Activated CD4-positive, CD25-positive, alpha-beta regulatory T cell treated with anti-CD3 and anti-CD28 coated beads, Interleukin-2, amount 50 U/mL, for 24 hours (primary cell): ENCODE measurements around the gene NFIB.

Source experiments
- ATAC-seq, 2 donors: fragments of 150-1000 bp; cut with Tn5 transposase; one replicate each; pipeline ENCODE4 v1.10.0; 2021; ENCODE audit warnings: mild to moderate bottlenecking in 1 of 2, moderate library complexity in 1 of 2

Gene NFIB

GRCh38 chr9:14096258-14096922 is 217.6 kb downstream of the NFIB start:
- ATAC-seq = no peak

- no peak for ATAC-seq
Observed at GRCh38 chr9:14095277-14095676, 218.7 kb downstream of the NFIB start.

DNA sequence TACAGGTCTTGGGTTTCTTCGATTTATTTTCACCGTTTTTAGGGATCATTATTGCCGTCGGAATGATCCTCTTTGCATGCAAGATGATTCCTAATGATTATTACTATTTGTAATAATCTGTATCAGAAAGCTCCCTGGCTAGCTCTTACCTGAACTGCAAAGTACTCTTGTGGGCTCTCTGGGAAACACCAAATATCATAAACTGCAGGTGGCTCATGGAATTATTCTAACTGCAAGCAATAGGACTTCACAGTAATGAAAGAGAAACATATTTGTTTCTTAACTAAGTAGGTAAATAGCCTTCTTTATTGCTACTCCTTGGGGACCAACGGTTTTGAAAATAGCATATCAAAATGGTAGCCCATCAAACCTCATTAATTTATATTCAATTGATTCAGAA is 219.4 kb downstream of the NFIB start:
- no peak for ATAC-seq

GRCh38 chr9:14092344-14092743 is 221.6 kb downstream of the NFIB start:
- no peak for ATAC-seq

DNA sequence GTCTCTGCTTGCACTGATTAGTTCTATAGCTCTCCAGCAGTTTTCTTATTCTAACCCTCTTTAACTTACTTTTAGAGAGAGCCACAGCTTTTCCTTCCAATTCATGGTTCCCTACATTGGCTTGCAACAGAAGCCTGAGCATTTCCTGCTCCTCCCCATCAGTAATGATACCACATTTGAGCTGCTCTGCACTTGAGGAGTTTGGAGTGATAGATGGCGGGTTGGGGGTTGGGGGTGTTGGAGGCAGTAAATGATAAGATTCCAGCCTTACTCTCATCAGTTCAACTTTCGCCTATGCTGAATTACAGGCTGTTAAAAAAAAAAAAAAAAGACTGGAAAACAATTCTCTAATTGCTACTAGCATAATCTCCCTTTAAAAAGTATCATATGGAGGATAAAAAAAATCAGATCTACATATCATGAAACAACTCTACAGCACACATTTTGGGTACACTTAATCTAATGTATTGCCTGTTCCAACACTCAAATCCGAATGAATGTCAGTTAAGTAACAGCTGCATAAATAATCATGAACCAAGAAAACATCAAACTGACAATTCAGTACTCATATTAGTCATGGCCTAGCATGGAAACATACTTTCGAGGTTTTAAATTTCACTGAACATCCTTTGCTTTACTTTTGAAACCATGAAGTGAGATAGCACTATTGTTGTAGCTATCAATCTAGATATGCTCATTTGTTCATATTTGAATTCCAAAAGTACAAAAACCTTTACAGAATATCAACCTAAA is 224.7 kb downstream of the NFIB start:
- ATAC-seq = no peak

DNA sequence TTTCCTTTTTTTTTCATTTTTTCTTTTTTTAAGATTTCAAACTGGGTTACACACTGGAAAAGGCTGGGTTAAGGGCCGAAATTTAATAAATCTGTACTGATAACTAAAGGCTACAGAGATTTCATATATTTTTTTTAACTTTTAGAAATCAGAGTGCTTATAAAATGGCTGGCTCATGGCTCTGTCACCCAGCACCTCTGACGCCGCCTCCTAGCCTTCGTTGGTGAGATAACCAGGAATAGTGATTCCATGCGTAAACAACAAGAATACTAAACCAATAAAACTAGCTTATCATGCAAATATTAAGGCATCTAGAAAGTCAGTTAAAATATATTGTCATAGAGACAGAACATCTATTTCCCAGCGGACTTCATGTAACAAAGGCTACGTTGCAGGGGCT is 226.4 kb downstream of the NFIB start:
- no peak for ATAC-seq

GRCh38 chr9:14086495-14086894 is 227.4 kb downstream of the NFIB start:
- no peak for ATAC-seq

DNA sequence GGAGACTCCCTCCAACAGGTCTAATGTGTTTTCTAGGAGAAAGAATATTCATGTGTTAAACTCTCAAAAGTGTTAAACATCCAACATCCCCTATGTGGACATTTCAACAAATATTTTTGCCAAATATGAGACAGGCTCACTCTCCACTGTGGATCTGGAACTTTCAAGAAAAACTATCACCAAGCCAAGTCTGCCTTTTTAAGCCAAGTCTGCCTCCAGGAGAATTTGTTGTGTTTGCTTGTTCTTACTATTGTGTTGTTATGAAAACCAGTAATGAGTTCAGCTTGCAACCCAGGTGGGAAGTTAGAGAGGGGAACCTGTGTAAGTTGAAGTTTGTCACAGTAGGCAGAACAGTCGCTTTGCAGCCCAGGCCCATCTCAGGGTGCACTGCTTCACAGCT is 228.1 kb downstream of the NFIB start:
- ATAC-seq = no peak

DNA sequence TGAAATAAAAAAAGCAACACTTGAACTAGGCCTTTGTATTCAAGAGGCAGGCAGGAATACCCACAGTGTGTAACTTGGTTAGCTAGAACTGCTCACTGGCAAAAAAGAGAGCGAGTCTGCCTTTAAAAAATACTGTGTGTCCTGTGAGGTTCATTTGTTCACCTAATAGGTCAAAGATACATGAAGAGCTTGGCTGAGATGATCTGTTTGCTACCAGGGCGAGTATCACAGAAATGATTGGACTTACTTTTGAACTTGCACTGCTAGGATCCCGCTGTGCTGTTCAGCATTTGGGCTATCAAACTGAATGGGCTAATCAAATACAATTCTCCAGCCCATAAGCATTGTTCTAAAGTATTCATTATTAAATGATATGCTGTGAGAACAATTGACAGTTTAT is 229.1 kb downstream of the NFIB start:
- ATAC-seq = no peak

- ATAC-seq = no peak
Observed at GRCh38 chr9:14083366-14083765, 230.6 kb downstream of the NFIB start.

GRCh38 chr9:14082732-14083131 is 231.2 kb downstream of the NFIB start:
- ATAC-seq = no peak

DNA sequence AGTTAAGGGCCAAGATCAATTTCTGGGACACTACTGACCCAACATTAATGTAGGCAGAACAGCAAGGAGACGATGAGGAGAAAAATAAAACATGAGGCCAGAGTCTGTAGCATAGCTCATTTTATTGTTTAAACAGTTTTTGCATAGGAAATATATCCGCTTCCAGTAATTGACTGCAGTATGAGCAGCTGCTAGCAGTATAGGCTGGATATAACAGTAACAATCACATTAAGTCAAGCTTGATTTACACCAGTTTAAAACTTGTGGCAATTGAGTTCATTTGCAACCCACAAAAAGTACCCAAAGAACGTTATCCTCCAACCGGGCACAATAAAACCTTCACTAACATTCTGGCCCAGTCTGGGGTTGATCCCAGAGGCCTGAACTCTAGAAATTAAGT is 232.2 kb downstream of the NFIB start:
- ATAC-seq = no peak

DNA sequence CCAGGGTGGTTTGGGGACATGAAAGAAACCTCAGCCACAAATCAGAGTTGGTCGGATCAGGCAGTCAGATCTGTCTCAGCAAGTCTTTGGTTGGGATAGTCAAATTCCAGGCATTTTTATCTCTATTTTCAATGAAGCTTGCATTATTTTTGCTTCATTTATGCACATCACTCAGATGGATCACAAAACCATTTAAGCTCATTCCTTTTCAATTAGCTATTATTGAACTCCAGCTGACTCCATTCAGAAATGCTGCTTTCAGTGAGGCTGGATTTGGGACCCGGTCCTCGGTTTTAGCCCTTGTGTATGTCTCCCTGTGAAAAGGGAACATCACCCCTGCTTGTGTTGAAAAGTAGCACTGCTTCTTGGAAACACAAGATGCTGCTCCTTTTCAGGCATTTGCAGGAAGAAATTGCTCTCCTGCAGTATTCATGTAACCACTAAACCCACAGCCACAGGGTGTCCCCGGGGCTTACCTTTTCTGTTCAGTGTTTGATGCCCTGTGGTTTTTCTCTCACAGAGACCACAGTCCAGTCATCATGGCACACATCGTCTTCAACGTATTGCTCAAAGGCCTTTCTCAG is 232.9 kb downstream of the NFIB start:
- no peak for ATAC-seq

- ATAC-seq = no peak
Observed at GRCh38 chr9:14079440-14079839, 234.5 kb downstream of the NFIB start.

DNA sequence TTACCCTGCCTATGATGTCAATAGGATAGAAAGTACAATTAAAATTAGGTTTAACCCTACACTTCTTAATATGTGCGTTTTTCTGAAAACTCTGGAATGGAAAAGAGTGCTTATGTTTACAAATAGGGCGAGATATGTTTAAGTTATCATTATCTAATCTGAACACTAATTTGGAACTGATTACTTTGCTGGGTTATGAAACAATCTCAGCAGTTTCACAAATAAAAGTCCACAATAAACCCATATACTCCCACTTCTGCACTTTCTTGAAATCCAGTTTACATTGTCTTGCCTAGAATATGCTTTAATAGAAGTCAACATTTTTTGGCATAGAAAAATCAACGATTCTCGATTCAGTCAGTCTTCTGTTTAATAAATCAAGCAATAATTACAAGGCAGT is 236.3 kb downstream of the NFIB start:
- no peak for ATAC-seq

DNA sequence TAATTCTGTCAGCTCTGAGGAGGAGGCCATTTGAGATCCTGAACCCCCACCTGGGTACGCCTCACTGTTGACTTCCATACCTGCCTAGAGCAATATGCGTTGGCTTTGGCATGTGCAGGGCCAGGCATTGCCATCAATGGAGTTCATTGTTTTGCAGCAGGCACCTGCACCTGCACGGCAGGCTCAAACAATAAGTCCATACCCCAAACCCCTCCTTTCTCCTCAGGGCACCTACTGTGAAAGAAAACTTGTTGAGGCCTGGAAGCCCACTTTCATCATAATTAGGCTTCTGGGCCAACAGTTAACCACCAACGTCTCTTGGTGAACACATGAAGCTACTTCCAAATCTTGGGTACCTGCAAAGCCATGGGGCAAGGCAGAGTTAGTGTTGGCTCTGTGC is 238.7 kb downstream of the NFIB start:
- no peak for ATAC-seq

- no peak for ATAC-seq
Observed at GRCh38 chr9:14072850-14073249, 241.1 kb downstream of the NFIB start.

DNA sequence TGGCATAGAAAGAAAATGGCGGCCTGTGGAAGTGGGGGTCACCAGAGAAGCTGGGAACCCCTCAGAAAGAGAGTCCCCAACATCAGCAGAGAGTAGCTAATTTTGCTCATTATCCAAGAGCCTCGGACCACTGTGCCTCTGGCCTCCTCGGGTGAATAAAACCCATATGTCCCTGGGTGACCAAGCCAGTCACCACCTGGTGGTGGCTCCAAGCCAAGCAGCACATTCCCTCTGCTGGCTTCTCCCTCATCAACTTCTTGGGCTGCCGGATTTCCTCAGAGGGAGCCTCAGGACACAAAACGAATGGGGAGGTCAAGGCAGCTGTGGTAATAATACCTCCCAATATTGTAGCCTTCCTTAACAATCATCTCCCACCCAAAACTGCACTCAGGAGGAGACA is 242.5 kb downstream of the NFIB start:
- no peak for ATAC-seq

DNA sequence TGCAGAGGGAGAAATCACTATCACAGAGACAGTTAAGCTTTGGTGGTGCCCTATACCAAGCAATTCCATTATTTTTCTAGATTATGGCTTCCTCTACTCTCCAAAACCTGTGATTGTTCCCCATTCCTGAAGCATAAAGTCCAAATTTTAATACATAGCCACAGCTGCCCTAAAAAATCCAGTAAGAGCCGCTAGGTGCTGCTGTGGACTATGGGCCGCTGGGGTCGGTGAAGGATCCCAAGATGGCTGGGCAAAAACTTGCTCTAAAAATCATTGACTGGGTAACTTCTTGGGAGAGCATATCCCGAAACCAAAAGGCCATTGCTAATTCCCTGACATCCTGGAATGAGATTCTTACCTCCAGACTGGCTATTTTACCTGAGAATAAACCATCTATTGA is 245.3 kb downstream of the NFIB start:
- ATAC-seq = no peak

DNA sequence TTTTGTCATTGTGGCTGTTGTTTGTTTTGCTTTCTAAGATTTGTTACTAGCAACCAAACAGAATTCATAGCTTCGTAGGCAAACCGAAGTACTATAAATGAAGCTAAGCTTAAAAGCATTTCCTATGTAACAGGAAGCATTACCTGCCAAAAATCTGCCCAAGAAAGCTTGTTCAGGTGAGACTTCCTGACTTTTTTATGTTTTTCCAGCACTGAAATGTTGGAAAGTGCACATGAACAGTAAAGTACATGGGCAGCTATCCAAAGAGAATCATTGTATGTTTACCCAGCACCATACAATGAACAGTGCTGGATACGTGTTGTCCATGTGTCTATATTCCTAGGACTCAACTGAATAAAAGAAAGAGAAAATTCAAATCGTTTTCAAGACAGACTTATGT is 247.1 kb downstream of the NFIB start:
- ATAC-seq = no peak

GRCh38 chr9:14066032-14066431 is 247.9 kb downstream of the NFIB start:
- no peak for ATAC-seq

DNA sequence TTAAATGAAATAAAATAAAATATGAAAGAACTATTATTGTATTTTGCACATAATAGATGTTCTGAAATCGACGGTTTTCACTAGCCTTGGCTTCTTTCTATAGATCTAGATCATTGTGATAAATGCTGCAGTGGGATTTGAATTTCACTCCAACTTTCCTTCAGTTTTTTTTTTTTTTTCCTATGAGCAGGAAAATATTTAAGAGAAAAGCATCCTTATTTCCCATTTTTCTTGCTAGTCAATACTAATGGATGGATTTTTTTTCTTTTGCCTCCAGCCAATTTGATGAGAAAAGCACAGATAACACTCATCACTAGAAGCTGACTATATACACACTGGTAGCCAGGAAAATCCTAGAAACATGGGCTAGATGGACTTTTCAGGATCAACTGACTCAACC is 249.0 kb downstream of the NFIB start:
- ATAC-seq = no peak

DNA sequence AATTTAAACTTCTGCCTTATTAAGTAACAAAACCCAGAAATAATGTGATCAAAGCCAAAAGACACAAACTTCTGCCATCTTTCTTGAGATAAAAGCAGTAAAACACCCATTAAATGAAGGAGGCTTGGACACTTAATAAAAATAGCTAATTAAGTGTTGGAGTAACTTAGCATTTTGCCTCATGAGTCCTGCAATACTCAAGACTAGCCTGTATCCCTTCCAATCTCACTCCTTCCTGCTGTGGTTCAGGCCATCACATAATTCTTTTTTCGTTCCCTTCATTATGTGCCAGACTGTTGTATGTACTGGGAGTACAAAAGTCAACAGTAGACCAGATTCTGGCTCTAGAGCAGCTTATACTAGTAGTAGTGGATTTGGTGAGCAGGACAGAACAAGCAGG is 250.2 kb downstream of the NFIB start:
- no peak for ATAC-seq

DNA sequence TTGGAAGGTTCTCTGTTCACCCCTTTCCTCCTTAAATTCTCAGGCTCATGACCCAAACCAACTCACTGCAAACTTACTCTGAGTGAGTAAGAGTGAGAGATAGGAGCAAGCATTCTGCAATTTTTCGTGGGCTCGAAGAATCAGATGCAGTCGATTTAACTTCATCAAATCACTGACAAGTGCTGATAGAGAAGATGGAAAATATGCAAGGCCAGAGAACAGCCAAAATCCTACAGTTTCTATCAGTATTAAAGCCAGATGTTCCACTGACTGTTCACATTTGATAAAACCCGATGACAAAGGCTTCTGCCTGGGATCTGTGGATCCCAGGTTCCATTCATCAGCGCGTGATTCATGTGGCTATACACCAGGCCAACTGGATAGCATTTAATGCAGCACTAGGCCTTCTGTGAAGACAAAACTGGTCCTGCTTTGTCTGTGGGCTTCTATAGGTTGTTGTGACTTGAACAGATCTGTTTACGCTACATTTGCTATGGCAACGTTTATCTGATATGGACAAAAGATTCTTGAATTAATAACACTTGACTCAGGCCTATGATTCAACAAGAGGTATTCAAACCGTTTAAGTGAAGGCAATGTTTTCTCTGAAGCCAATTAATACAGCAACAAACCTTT is 251.2 kb downstream of the NFIB start:
- ATAC-seq = no peak
